Measurements from ENCODE around the gene RCAN1. TPM values are rescaled to one million over a fixed set of nuclear protein-coding genes. Genes with fewer than 3 reads are reported as not detected.
A peak's percentile ranks its signal among the peaks of the same experiment; 100 is the strongest.

RCAN1 gene
- total and polyA plus RNA-seq, 9 of the 15 experiments (the other 6 are each of a cell fraction or from before 2014, with no cell fraction given): 4.4 to 16.5 (median 12.3) TPM

- TF ChIP-seq, protein P1, sequence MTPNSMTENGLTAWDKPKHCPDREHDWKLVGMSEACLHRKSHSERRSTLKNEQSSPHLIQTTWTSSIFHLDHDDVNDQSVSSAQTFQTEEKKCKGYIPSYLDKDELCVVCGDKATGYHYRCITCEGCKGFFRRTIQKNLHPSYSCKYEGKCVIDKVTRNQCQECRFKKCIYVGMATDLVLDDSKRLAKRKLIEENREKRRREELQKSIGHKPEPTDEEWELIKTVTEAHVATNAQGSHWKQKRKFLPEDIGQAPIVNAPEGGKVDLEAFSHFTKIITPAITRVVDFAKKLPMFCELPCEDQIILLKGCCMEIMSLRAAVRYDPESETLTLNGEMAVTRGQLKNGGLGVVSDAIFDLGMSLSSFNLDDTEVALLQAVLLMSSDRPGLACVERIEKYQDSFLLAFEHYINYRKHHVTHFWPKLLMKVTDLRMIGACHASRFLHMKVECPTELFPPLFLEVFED (CRISPR knock-in tag; conservative IDR thresholded peaks at IDR 0.05): no peak
- no peak for TF ChIP-seq TEAD1 (CRISPR knock-in tag; IDR thresholded peaks at IDR 0.05)
- no peak for TF ChIP-seq VEZF1 (CRISPR knock-in tag; IDR thresholded peaks at IDR 0.05)
- TF ChIP-seq SMARCA4 (IDR thresholded peaks at IDR 0.05): no peak; the same call in 1 of the 2 replicates
- no peak; the same call in 1 of the 2 replicates for TF ChIP-seq EP400 (IDR thresholded peaks at IDR 0.05)
- no peak for TF ChIP-seq ZNF589 (CRISPR knock-in tag; IDR thresholded peaks at IDR 0.05; ENCODE audit: low read depth)
- 0 out of 2 replicates have a peak, but pooled peaks have one; percentile 18 for TF ChIP-seq CEBPB (tag; IDR thresholded peaks at IDR 0.05)
- TF ChIP-seq CTCF (IDR thresholded peaks at IDR 0.05 in 2 of 3, conservative IDR thresholded peaks at IDR 0.05 in 1 of 3; ENCODE audit: insufficient read depth in 2 of 3, low read depth in 1 of 3, low read length in 3 of 3): no peak
- peak; percentile 45; the same call in 1 of the 2 replicates for TF ChIP-seq CTBP1 (IDR thresholded peaks at IDR 0.05; ENCODE audit: borderline replicate concordance)
- no peak for TF ChIP-seq ZNF3 (CRISPR knock-in tag; IDR thresholded peaks at IDR 0.05)
- TF ChIP-seq ZFP1 (CRISPR knock-in tag; IDR thresholded peaks at IDR 0.05): no peak
- TF ChIP-seq FOXM1 (IDR thresholded peaks at IDR 0.05; ENCODE audit: low read depth): no peak
- TF ChIP-seq FOXM1 (CRISPR knock-in tag; IDR thresholded peaks at IDR 0.05; ENCODE audit: low read depth): no peak
- no peak for TF ChIP-seq RFX1 (IDR thresholded peaks at IDR 0.05)
- no peak for TF ChIP-seq SPI1 (IDR thresholded peaks at IDR 0.05; ENCODE audit: borderline replicate concordance, low read depth, low read length)
- TF ChIP-seq ZNF79 (CRISPR knock-in tag; IDR thresholded peaks at IDR 0.05; ENCODE audit: low read depth): no peak
- no peak for TF ChIP-seq ARNT (IDR thresholded peaks at IDR 0.05)
- 0 out of 2 replicates have a peak, but pooled peaks have one; percentile 12 for TF ChIP-seq CXXC5 (CRISPR knock-in tag; IDR thresholded peaks at IDR 0.05)
- no peak for TF ChIP-seq ILK (tag; IDR thresholded peaks at IDR 0.05; ENCODE audit: borderline replicate concordance, low read depth)
- no peak for TF ChIP-seq ZNF212 (CRISPR knock-in tag; IDR thresholded peaks at IDR 0.05)
- no peak for TF ChIP-seq ADNP (tag; IDR thresholded peaks at IDR 0.05)
- TF ChIP-seq, protein P2, sequence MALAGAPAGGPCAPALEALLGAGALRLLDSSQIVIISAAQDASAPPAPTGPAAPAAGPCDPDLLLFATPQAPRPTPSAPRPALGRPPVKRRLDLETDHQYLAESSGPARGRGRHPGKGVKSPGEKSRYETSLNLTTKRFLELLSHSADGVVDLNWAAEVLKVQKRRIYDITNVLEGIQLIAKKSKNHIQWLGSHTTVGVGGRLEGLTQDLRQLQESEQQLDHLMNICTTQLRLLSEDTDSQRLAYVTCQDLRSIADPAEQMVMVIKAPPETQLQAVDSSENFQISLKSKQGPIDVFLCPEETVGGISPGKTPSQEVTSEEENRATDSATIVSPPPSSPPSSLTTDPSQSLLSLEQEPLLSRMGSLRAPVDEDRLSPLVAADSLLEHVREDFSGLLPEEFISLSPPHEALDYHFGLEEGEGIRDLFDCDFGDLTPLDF (CRISPR knock-in tag; IDR thresholded peaks at IDR 0.05): no peak
- no peak for TF ChIP-seq ZNF766 (CRISPR knock-in tag; conservative IDR thresholded peaks at IDR 0.05)
- no peak for TF ChIP-seq ZC3H4 (CRISPR knock-in tag; IDR thresholded peaks at IDR 0.05; ENCODE audit: borderline replicate concordance)
- TF ChIP-seq MAFG (tag; conservative IDR thresholded peaks at IDR 0.05): no peak
- TF ChIP-seq TBL1XR1 (IDR thresholded peaks at IDR 0.05; ENCODE audit: low read length in 2 of 2): no peak
These were observed 3.4 kb downstream of the RCAN1 start (continued) for GRCh38 chr21:34611528-34611927.
